ENCODE measurements around the gene SYNE1. TPM values are rescaled to one million over a fixed set of nuclear protein-coding genes. Genes with fewer than 3 reads are reported as not detected.

Gene SYNE1
- total RNA-seq, 1 donor from 2014 or later = 43.8 TPM

DNA sequence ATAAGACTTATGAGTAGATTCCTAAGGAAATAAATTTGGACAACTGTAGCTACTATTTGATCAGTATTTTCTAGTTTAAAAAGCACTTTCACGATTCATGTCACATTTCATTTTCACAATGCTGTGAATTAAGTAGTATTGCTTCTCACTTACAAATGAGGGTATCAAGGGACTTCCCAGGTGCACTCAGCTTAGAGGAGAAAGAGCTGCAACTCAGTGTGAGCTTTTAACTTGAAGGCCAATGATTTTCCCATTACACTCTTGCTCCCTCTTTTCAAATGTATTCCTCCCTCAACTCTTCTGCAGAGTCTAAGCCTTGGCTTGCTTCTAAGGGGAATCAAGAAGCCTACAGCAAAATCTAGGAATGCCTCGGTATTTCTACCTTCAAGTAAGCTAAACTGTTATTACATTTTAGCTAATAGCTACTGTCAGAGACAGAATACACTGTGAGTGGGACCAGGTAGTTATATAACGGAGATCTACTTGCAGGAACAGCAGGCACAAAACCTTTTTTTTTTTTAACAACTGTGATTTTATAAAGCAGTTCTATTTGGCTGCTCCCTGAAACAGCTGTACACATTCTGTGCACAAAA, 339.0 kb downstream of the SYNE1 start:
- no peak for DNase-seq (ENCODE audit: low spot score, unreplicated experiment)
- no peaks in the 10 kb centered on the region for H3K9me3 Mint-ChIP-seq (ENCODE audit: low read depth)
- H3K4me1 Mint-ChIP-seq (ENCODE audit: low read depth) = peaks cover 29% of the 10 kb centered on the region
- TF ChIP-seq, protein P1, sequence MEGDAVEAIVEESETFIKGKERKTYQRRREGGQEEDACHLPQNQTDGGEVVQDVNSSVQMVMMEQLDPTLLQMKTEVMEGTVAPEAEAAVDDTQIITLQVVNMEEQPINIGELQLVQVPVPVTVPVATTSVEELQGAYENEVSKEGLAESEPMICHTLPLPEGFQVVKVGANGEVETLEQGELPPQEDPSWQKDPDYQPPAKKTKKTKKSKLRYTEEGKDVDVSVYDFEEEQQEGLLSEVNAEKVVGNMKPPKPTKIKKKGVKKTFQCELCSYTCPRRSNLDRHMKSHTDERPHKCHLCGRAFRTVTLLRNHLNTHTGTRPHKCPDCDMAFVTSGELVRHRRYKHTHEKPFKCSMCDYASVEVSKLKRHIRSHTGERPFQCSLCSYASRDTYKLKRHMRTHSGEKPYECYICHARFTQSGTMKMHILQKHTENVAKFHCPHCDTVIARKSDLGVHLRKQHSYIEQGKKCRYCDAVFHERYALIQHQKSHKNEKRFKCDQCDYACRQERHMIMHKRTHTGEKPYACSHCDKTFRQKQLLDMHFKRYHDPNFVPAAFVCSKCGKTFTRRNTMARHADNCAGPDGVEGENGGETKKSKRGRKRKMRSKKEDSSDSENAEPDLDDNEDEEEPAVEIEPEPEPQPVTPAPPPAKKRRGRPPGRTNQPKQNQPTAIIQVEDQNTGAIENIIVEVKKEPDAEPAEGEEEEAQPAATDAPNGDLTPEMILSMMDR (IDR thresholded peaks at IDR 0.05; ENCODE audit: unreplicated experiment) = no peak
- H3K27ac Mint-ChIP-seq = no peak overlapping the region
- H3K4me3 Mint-ChIP-seq (ENCODE audit: low read depth) = no peak overlapping the region
- peaks cover 2% of the 10 kb centered on the region for H3K36me3 Mint-ChIP-seq (ENCODE audit: insufficient read depth)
- H3K27me3 Mint-ChIP-seq = no peaks in the 10 kb centered on the region

DNA sequence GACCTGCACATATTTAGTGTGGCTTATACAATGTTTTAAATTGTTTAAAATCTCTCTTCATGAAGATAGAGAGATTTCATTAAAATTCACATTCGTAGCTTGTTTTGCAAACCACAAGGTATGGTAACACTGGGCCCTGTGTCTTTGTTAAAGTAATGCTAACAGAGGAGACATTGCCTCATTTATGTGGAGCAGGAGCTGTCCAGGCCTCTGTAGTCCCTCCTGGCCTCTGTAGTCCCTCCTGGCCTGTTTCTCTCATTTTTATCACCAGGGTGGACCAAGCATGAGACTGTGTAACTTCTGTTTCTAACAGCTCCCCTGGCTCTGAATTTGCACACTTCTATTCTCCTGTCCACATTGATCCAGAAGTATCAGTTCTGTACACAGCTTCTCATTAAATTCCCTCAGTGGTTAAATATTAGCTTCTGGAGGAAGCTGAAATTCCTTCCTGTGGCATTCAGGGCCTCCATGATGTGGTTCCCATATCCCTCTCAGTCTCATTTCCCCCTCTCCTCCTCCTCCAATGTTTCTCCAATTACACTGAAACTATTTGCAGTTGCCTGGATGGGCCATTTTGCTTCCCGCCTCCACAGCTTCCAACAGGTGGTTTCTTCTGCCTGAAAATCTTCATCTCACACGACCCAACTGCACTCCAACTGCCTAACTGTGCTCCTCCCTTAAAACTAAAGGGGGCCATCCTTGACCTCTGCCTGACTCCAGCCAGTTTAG, 340.4 kb downstream of the SYNE1 start:
- H3K9me3 Mint-ChIP-seq (ENCODE audit: low read depth) = no peaks in the 10 kb centered on the region

DNA sequence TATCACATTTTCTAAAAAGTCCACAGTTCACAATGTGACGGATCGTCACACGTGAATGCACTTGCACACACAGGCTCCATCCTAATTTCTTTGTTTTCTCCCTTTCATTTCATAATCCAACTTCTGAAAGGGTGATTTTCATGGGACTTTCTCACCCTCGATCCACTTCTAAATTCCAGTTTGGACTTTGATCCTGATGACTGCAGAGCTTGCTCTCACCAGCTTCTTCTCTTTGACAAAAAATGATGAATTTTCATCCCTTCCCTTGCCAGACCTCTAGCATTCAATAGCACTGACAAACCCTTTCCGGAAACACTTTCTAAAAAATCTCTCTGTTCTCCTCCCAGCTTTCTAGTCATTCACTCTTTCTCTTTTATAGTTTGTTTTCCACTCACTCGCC, 341.2 kb downstream of the SYNE1 start:
- H3K9me3 Mint-ChIP-seq (ENCODE audit: low read depth) = no peaks in the 10 kb centered on the region
- TF ChIP-seq, protein P1 (IDR thresholded peaks at IDR 0.05; ENCODE audit: unreplicated experiment) = no peak
- H3K4me3 Mint-ChIP-seq (ENCODE audit: low read depth) = no peak overlapping the region
- H3K4me1 Mint-ChIP-seq (ENCODE audit: low read depth) = peaks cover 24% of the 10 kb centered on the region
- H3K27me3 Mint-ChIP-seq = no peaks in the 10 kb centered on the region
- H3K36me3 Mint-ChIP-seq (ENCODE audit: insufficient read depth) = peaks cover 4% of the 10 kb centered on the region
- no peak for DNase-seq (ENCODE audit: low spot score, unreplicated experiment)
- peak overlapping the region; percentile 45 for H3K27ac Mint-ChIP-seq

More for the DNA sequence above, 340.4 kb downstream of the SYNE1 start:
- H3K4me1 Mint-ChIP-seq (ENCODE audit: low read depth) = peaks cover 29% of the 10 kb centered on the region
- peak overlapping the region; percentile 81 for H3K27ac Mint-ChIP-seq
- H3K36me3 Mint-ChIP-seq (ENCODE audit: insufficient read depth) = peaks cover 4% of the 10 kb centered on the region
- H3K27me3 Mint-ChIP-seq = no peaks in the 10 kb centered on the region
- TF ChIP-seq, protein P1 (IDR thresholded peaks at IDR 0.05; ENCODE audit: unreplicated experiment) = no peak
- no peak for DNase-seq (ENCODE audit: low spot score, unreplicated experiment)
- H3K4me3 Mint-ChIP-seq (ENCODE audit: low read depth) = peak overlapping the region; percentile 13

DNA sequence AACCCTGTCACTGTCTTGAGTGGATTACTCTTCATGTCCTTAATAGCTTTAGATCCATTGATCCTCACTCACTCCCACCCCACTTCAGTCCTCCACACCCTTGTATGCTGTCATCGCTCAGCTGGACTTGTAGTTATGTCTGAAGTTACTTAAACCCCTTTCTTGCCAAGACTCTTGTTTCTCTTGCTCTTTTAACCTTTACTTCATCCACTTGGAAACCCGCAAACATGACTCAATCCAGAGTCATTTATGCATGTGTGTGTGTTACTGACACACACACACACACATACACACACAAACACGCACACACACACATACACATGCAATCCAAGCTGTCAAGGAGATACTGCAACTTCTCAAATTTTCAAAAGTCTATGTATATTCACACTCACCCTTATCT, 341.8 kb downstream of the SYNE1 start:
- no peak overlapping the region for H3K4me3 Mint-ChIP-seq (ENCODE audit: low read depth)
- H3K9me3 Mint-ChIP-seq (ENCODE audit: low read depth) = no peaks in the 10 kb centered on the region
- DNase-seq (ENCODE audit: low spot score, unreplicated experiment) = no peak
- no peak overlapping the region for H3K27ac Mint-ChIP-seq
- peaks cover 21% of the 10 kb centered on the region for H3K4me1 Mint-ChIP-seq (ENCODE audit: low read depth)
- H3K27me3 Mint-ChIP-seq = no peaks in the 10 kb centered on the region
- TF ChIP-seq, protein P1 (IDR thresholded peaks at IDR 0.05; ENCODE audit: unreplicated experiment) = no peak
- H3K36me3 Mint-ChIP-seq (ENCODE audit: insufficient read depth) = peaks cover 4% of the 10 kb centered on the region

DNA sequence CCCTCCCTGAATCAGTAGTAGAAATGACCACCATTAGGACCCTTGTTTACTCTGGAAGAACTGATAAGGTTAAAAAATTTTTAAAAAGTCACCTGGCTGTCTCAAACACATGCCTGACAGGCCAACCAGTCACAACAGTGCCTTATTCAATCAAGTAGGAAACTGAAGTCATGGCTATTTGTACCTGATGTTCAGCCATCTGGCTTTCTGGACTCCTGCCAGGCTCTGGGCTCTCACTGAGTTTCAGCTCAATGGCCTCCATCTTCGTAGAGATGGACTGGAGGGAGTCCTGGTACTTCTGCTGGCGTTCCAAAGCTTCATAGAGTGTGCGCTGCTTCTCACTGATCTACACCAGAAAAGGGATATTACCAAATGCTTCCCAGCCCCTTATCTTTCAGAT, 343.8 kb downstream of the SYNE1 start:
- H3K36me3 Mint-ChIP-seq (ENCODE audit: insufficient read depth) = peaks cover 4% of the 10 kb centered on the region
- no peaks in the 10 kb centered on the region for H3K27me3 Mint-ChIP-seq
- peak overlapping the region; percentile 77 for H3K27ac Mint-ChIP-seq
- TF ChIP-seq, protein P1 (IDR thresholded peaks at IDR 0.05; ENCODE audit: unreplicated experiment) = no peak
- H3K9me3 Mint-ChIP-seq (ENCODE audit: low read depth) = no peaks in the 10 kb centered on the region
- no peak overlapping the region for H3K4me3 Mint-ChIP-seq (ENCODE audit: low read depth)
- peaks cover 21% of the 10 kb centered on the region for H3K4me1 Mint-ChIP-seq (ENCODE audit: low read depth)
- DNase-seq (ENCODE audit: low spot score, unreplicated experiment) = no peak
